Mesendoderm (in vitro differentiated cells): ENCODE measurements around the gene CLCN4.

Source experiments
- DNase-seq: peaks from one replicate; pipeline ENCODE4 v3.0.0; 2013
- H2AK5ac ChIP-seq: 2 replicates; pipeline ENCODE4 v1.6.1; 2013; ENCODE audit warnings: low read length, inconsistent platforms
- H2BK120ac ChIP-seq: 2 replicates; pipeline ENCODE4 v1.6.1; 2013; ENCODE audit warnings: low read depth, mild to moderate bottlenecking, low read length, moderate library complexity, mixed read lengths
- H2BK15ac ChIP-seq: replicated peaks from 2 replicates; pipeline ENCODE4 v1.6.1; 2013; ENCODE audit warnings: low read depth, mild to moderate bottlenecking, moderate library complexity
- H2BK5ac ChIP-seq: 2 replicates; pipeline ENCODE4 v1.6.1; 2013; ENCODE audit warnings: low read length, inconsistent platforms
- H3K18ac ChIP-seq: 2 replicates; pipeline ENCODE4 v1.6.1; 2013; ENCODE audit warnings: mild to moderate bottlenecking, low read length, mixed read lengths
- H3K23ac ChIP-seq: one replicate; pipeline ENCODE4 v1.6.1; 2013; ENCODE audit warnings: low read length
- H3K27ac ChIP-seq: 2 replicates; pipeline ENCODE4 v1.5.1; 2013; ENCODE audit warnings: low read depth, mild to moderate bottlenecking, inconsistent platforms, low read length, moderate library complexity
- H3K27me3 ChIP-seq: 2 replicates; pipeline ENCODE4 v1.6.1; 2013; ENCODE audit warnings: low read length, control low read depth, mild to moderate bottlenecking, inconsistent platforms; ENCODE audit not compliant: insufficient read depth, poor library complexity
- H3K36me3 ChIP-seq: 2 replicates; pipeline ENCODE4 v1.6.1; 2013; ENCODE audit warnings: low read length, inconsistent platforms; ENCODE audit not compliant: control insufficient read depth, insufficient read depth
- H3K4ac ChIP-seq: one replicate; pipeline ENCODE4 v1.6.1; 2013; ENCODE audit warnings: low read depth, mild to moderate bottlenecking, low read length, moderate library complexity
- H3K4me1 ChIP-seq: 2 replicates; pipeline ENCODE4 v1.6.1; 2013; ENCODE audit warnings: low read depth, low read length, inconsistent platforms; ENCODE audit not compliant: control insufficient read depth
- H3K4me2 ChIP-seq: 2 replicates; pipeline ENCODE4 v1.6.1; 2013; ENCODE audit warnings: low read length
- H3K4me3 ChIP-seq: 2 replicates; pipeline ENCODE4 v1.5.1; 2013; ENCODE audit warnings: mild to moderate bottlenecking, low read length
- H3K56ac ChIP-seq: one replicate; pipeline ENCODE4 v1.6.1; 2013; ENCODE audit warnings: low read length
- H3K79me1 ChIP-seq: 2 replicates; pipeline ENCODE4 v1.6.1; 2013; ENCODE audit warnings: low read length, inconsistent platforms
- H3K79me2 ChIP-seq: 2 replicates; pipeline ENCODE4 v1.6.1; 2013; ENCODE audit warnings: mild to moderate bottlenecking, low read length; ENCODE audit not compliant: control insufficient read depth, insufficient read depth
- H3K9ac ChIP-seq: 2 replicates; pipeline ENCODE4 v1.6.1; 2013; ENCODE audit warnings: low read length, inconsistent platforms
- H4K5ac ChIP-seq: one replicate; pipeline ENCODE4 v1.6.1; 2013; ENCODE audit warnings: low read length
- H4K8ac ChIP-seq: one replicate; pipeline ENCODE4 v1.6.1; 2013; ENCODE audit warnings: low read depth, mild to moderate bottlenecking, control low read depth, low read length, moderate library complexity
- WGBS: extraction: QIAGEN DNeasy Blood & Tissue Kit; methylation state at CpG from one replicate; pipeline ENCODE4 v1.1.7; 2013; ENCODE audit warnings: low lambda C conversion rate, missing lambda C conversion rate; ENCODE audit not compliant: insufficient coverage; ENCODE audit errors: extremely low coverage; 5-methylcytosine and 5-hydroxymethylcytosine counted together

The CLCN4 gene

GRCh38 chrX:10130354-10130753 is 26.4 kb upstream of the CLCN4 start:
- H3K4ac ChIP-seq = no peak overlapping the region
- H4K5ac ChIP-seq = no peak overlapping the region
- H3K4me3 ChIP-seq = no peak overlapping the region
- no peaks in the 10 kb centered on the region for H3K79me1 ChIP-seq
- H3K18ac ChIP-seq = no peak overlapping the region
- WGBS = no CpG with 5 or more reads among the region's 3 CpGs
- H2AK5ac ChIP-seq = no peak overlapping the region
- no peaks in the 10 kb centered on the region for H3K79me2 ChIP-seq
- H3K27me3 ChIP-seq = no peaks in the 10 kb centered on the region
- H3K4me1 ChIP-seq = no peaks in the 10 kb centered on the region
- no peak for DNase-seq
- H2BK120ac ChIP-seq = no peak overlapping the region
- H3K36me3 ChIP-seq = no peaks in the 10 kb centered on the region
- H3K56ac ChIP-seq = no peak overlapping the region
- no peak overlapping the region for H3K9ac ChIP-seq
- no peak overlapping the region for H3K4me2 ChIP-seq
- H4K8ac ChIP-seq = no peak overlapping the region
- H2BK15ac ChIP-seq = no peak overlapping the region
- H2BK5ac ChIP-seq = no peak overlapping the region
- no peak overlapping the region for H3K27ac ChIP-seq
- no peak overlapping the region for H3K23ac ChIP-seq

- H3K23ac ChIP-seq = no peak overlapping the region
- no peak overlapping the region for H2BK5ac ChIP-seq
- H2AK5ac ChIP-seq = no peak overlapping the region
- no peak overlapping the region for H2BK15ac ChIP-seq
- no peak overlapping the region for H3K4me2 ChIP-seq
- H3K4me3 ChIP-seq = no peak overlapping the region
- no peak overlapping the region for H3K9ac ChIP-seq
- no peaks in the 10 kb centered on the region for H3K79me1 ChIP-seq
- no peak overlapping the region for H2BK120ac ChIP-seq
- no peaks in the 10 kb centered on the region for H3K4me1 ChIP-seq
- DNase-seq = no peak
- H4K5ac ChIP-seq = no peak overlapping the region
- H3K18ac ChIP-seq = no peak overlapping the region
- H3K36me3 ChIP-seq = no peaks in the 10 kb centered on the region
- no peaks in the 10 kb centered on the region for H3K79me2 ChIP-seq
- no CpG with 5 or more reads among the region's 20 CpGs for WGBS
- no peak overlapping the region for H3K4ac ChIP-seq
- H3K56ac ChIP-seq = no peak overlapping the region
- H3K27me3 ChIP-seq = no peaks in the 10 kb centered on the region
- H3K27ac ChIP-seq = no peak overlapping the region
- H4K8ac ChIP-seq = no peak overlapping the region
Measured at GRCh38 chrX:10133980-10134676, 22.6 kb upstream of the CLCN4 start.

- DNase-seq = no peak
- no peak overlapping the region for H3K27ac ChIP-seq
- no peak overlapping the region for H2BK15ac ChIP-seq
- H3K9ac ChIP-seq = no peak overlapping the region
- no peak overlapping the region for H3K18ac ChIP-seq
- H3K4me2 ChIP-seq = no peak overlapping the region
- no peaks in the 10 kb centered on the region for H3K27me3 ChIP-seq
- no peaks in the 10 kb centered on the region for H3K79me2 ChIP-seq
- H3K4ac ChIP-seq = no peak overlapping the region
- H3K56ac ChIP-seq = no peak overlapping the region
- no peak overlapping the region for H2BK120ac ChIP-seq
- no peak overlapping the region for H3K23ac ChIP-seq
- no peaks in the 10 kb centered on the region for H3K36me3 ChIP-seq
- H3K4me3 ChIP-seq = no peak overlapping the region
- no peaks in the 10 kb centered on the region for H3K79me1 ChIP-seq
- WGBS = no CpG with 5 or more reads among the region's 7 CpGs
- no peaks in the 10 kb centered on the region for H3K4me1 ChIP-seq
- H2AK5ac ChIP-seq = no peak overlapping the region
- H4K5ac ChIP-seq = no peak overlapping the region
- no peak overlapping the region for H4K8ac ChIP-seq
- no peak overlapping the region for H2BK5ac ChIP-seq
Measured at GRCh38 chrX:10134921-10135320, 21.9 kb upstream of the CLCN4 start.

- H3K56ac ChIP-seq = no peak overlapping the region
- DNase-seq = no peak
- no peaks in the 10 kb centered on the region for H3K4me1 ChIP-seq
- no peak overlapping the region for H3K18ac ChIP-seq
- no peak overlapping the region for H2BK120ac ChIP-seq
- H3K36me3 ChIP-seq = no peaks in the 10 kb centered on the region
- H2AK5ac ChIP-seq = no peak overlapping the region
- no peak overlapping the region for H4K5ac ChIP-seq
- H3K4me3 ChIP-seq = no peak overlapping the region
- no peaks in the 10 kb centered on the region for H3K79me1 ChIP-seq
- no peak overlapping the region for H3K9ac ChIP-seq
- no peak overlapping the region for H2BK15ac ChIP-seq
- no peak overlapping the region for H3K23ac ChIP-seq
- H3K79me2 ChIP-seq = no peaks in the 10 kb centered on the region
- no peak overlapping the region for H4K8ac ChIP-seq
- H3K27ac ChIP-seq = no peak overlapping the region
- WGBS = no CpG with 5 or more reads among the region's 28 CpGs
- H2BK5ac ChIP-seq = no peak overlapping the region
- no peak overlapping the region for H3K4me2 ChIP-seq
- no peaks in the 10 kb centered on the region for H3K27me3 ChIP-seq
- H3K4ac ChIP-seq = no peak overlapping the region
Measured at GRCh38 chrX:10135561-10136399, 21.0 kb upstream of the CLCN4 start.

- DNase-seq = no peak
- Histone ChIP-seq H3K4me2 (no peak overlapping the region), H2BK120ac (no peak overlapping the region), H2AK5ac (no peak overlapping the region), H3K9ac (no peak overlapping the region), H3K4me3 (no peak overlapping the region), H3K4ac (no peak overlapping the region), H3K4me1 (no peaks in the 10 kb centered on the region), H3K27ac (no peak overlapping the region), H3K27me3 (no peaks in the 10 kb centered on the region), H2BK5ac (no peak overlapping the region), H3K56ac (no peak overlapping the region), H4K5ac (no peak overlapping the region), H3K18ac (no peak overlapping the region), H3K36me3 (no peaks in the 10 kb centered on the region), H2BK15ac (no peak overlapping the region), H3K79me2 (no peaks in the 10 kb centered on the region), H4K8ac (no peak overlapping the region), H3K23ac (no peak overlapping the region), H3K79me1 (no peaks in the 10 kb centered on the region)
- WGBS = no CpG with 5 or more reads among the region's 22 CpGs
Measured at GRCh38 chrX:10138726-10139125, 18.0 kb upstream of the CLCN4 start.
